Progenitor cell of endocrine pancreas (in vitro differentiated cells): ENCODE results near the gene SPRYD7. TPM values are rescaled to one million over a fixed set of nuclear protein-coding genes. Genes with fewer than 3 reads are reported as not detected.

ENCODE experiments used
- DNase-seq: peaks from one replicate; pipeline ENCODE4 v3.0.0; 2021; ENCODE audit warnings: low spot score; ENCODE audit not compliant: unreplicated experiment
- H3K27ac Mint-ChIP-seq: 2 replicates; pipeline ENCODE4 v1.8.0; 2021; ENCODE audit warnings: mild to moderate bottlenecking, moderate library complexity, mixed read lengths
- H3K27me3 Mint-ChIP-seq: 2 replicates; pipeline ENCODE4 v1.8.0; 2021; ENCODE audit warnings: mixed read lengths
- H3K36me3 Mint-ChIP-seq: 2 replicates; pipeline ENCODE4 v1.8.0; 2022; ENCODE audit warnings: mixed read lengths; ENCODE audit not compliant: insufficient read depth
- H3K4me1 Mint-ChIP-seq: 2 replicates; pipeline ENCODE4 v1.8.0; 2021; ENCODE audit warnings: low read depth, mixed read lengths
- H3K4me3 Mint-ChIP-seq: 2 replicates; pipeline ENCODE4 v1.8.0; 2021; ENCODE audit warnings: low read depth, mild to moderate bottlenecking, moderate library complexity, mixed read lengths
- H3K9me3 Mint-ChIP-seq: 2 replicates; pipeline ENCODE4 v1.8.0; 2021; ENCODE audit warnings: low read depth, mixed read lengths
- CTCF ChIP-seq: fragments of 200-600 bp; sonication (generic); IDR thresholded peaks from one replicate; pipeline ENCODE4 v1.5.0; 2021; ENCODE audit warnings: antibody characterized with exemption, mild to moderate bottlenecking; ENCODE audit not compliant: unreplicated experiment
- total RNA-seq: library from RNA; stranded (reverse); gene quantifications from 2 replicates; pipeline ENCODE4 v1.2.1, GENCODE V29; 2021

Gene SPRYD7
- total RNA-seq, 1 donor from 2014 or later, result 3.1 TPM

GRCh38 chr13:49877629-49878218 lies 58.4 kb downstream of the SPRYD7 start:
- Mint-ChIP-seq H3K27ac (no peak overlapping the region), H3K9me3 (peaks cover 42% of the 10 kb centered on the region)
- DNase-seq, result no peak

GRCh38 chr13:49874430-49874829 lies 61.7 kb downstream of the SPRYD7 start:
- no peak for TF ChIP-seq CTCF
- no peaks in the 10 kb centered on the region for H3K27me3 Mint-ChIP-seq
- H3K9me3 Mint-ChIP-seq, result peaks cover 22% of the 10 kb centered on the region
- no peak overlapping the region for H3K4me3 Mint-ChIP-seq
- H3K27ac Mint-ChIP-seq, result no peak overlapping the region
- no peak for DNase-seq
- H3K36me3 Mint-ChIP-seq, result peaks cover 4% of the 10 kb centered on the region
- no peaks in the 10 kb centered on the region for H3K4me1 Mint-ChIP-seq

More at GRCh38 chr13:49877629-49878218, 58.4 kb downstream of the SPRYD7 start:
- Mint-ChIP-seq H3K27me3 (no peaks in the 10 kb centered on the region), H3K36me3 (peaks cover 5% of the 10 kb centered on the region), H3K4me3 (no peak overlapping the region), H3K4me1 (no peaks in the 10 kb centered on the region)
- TF ChIP-seq CTCF, result no peak

- peak; percentile 35 for TF ChIP-seq CTCF
- Mint-ChIP-seq H3K4me3 (no peak overlapping the region), H3K36me3 (no peaks in the 10 kb centered on the region), H3K27me3 (no peaks in the 10 kb centered on the region), H3K4me1 (no peaks in the 10 kb centered on the region), H3K9me3 (peaks cover 6% of the 10 kb centered on the region), H3K27ac (no peak overlapping the region)
- DNase-seq, result no peak
These were observed 66.6 kb downstream of the SPRYD7 start for GRCh38 chr13:49869519-49869918.

- Mint-ChIP-seq H3K9me3 (peaks cover 7% of the 10 kb centered on the region), H3K4me3 (no peak overlapping the region), H3K27ac (no peak overlapping the region), H3K4me1 (no peaks in the 10 kb centered on the region), H3K27me3 (no peaks in the 10 kb centered on the region), H3K36me3 (no peaks in the 10 kb centered on the region)
- no peak for TF ChIP-seq CTCF
- DNase-seq, result no peak
These were observed 68.3 kb downstream of the SPRYD7 start for GRCh38 chr13:49867834-49868233.

- DNase-seq, result no peak
- TF ChIP-seq CTCF, result no peak
- H3K27ac Mint-ChIP-seq, result no peak overlapping the region
- peaks cover 10% of the 10 kb centered on the region for H3K9me3 Mint-ChIP-seq
- no peaks in the 10 kb centered on the region for H3K36me3 Mint-ChIP-seq
- no peaks in the 10 kb centered on the region for H3K4me1 Mint-ChIP-seq
- H3K27me3 Mint-ChIP-seq, result no peaks in the 10 kb centered on the region
- H3K4me3 Mint-ChIP-seq, result no peak overlapping the region
These were observed 70.9 kb downstream of the SPRYD7 start for GRCh38 chr13:49865218-49865617.
